ENCODE measurements around the gene QSOX2.

QSOX2 gene

DNA sequence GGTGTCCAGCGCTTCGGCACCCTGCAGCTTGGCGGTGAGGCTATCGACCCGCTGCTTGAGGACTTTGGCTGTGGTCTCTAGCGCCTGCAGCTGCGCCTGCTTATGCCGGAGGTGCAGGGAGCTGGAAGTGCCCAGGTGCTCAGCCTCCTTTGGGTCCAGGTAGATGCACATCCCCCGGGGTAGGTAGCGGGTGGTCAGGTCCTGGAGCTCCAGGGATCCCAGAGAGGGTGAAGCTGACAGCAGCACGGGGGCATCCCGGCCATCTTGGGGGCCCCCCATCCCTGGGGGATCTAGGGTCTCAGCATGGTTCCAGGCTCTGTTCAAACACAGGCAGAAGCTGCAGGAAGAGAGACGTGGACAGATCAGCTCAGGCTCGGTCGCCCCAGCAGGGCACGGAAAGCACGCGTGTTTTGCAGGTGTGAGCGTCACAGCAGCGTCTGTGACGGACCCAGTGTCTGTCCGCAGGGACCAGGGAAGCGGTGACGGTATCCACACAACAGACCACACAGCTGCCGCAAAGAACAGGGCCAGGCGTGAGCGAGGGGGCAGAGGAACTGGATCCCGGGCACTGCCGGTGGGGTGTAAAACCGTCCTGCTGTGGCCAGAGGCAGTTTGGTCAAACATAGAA lies 40.9 kb upstream of the QSOX2 start:
- no peaks in the 10 kb centered on the region for H3K9me3 Mint-ChIP-seq
- H3K4me1 Mint-ChIP-seq (ENCODE audit: low read depth), result peaks cover 4% of the 10 kb centered on the region
- no peak for DNase-seq
- H3K27me3 Mint-ChIP-seq, result peaks cover 8% of the 10 kb centered on the region
- H3K36me3 Mint-ChIP-seq (ENCODE audit: low read depth), result no peaks in the 10 kb centered on the region
- H3K4me3 Mint-ChIP-seq, result no peak overlapping the region
- H3K27ac Mint-ChIP-seq, result no peak overlapping the region

DNA sequence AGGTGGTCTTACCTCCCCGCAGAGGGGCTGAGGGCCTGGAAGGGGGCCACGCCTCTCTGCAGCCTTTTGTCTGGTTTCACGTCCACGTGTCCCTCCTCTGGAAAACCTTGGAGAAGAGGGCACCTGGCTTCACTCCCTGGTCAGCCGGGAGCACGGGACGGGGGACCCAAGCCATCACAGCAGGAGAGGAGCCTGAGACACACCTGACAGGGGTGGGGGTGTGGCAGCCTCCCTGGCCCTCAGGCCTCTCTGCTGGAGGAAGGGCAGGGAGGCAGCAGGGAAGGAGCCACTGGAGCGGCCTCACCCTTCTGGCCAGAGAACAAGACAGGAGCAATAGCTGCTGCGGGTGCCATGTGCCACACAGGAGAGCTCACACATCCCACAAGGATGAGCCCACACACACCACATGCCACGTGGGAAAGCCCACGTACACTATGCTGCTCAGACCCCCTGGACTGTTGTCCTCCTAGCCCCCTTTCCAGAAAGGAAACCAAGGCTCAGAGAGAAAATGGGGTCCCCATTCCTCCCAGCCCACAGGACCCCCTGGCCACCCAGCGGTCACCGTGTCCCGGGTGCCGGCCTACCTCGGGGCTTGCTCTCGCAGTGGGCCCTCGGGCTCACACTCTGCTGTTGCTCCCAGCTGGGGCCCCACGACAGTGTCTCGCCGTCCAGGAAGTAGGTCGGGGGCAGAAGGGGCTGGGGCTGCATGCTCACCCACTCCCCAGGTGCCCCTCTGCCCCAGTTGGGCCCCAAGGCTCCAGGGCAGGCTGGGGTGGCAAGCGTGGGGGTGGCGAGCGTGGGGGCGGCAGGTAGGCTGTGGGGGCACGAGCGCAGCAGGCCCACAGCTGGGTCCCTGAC lies 40.1 kb upstream of the QSOX2 start:
- no peak overlapping the region for H3K27ac Mint-ChIP-seq
- H3K4me3 Mint-ChIP-seq, result no peak overlapping the region
- H3K9me3 Mint-ChIP-seq, result no peaks in the 10 kb centered on the region
- H3K4me1 Mint-ChIP-seq (ENCODE audit: low read depth), result peaks cover 4% of the 10 kb centered on the region
- no peaks in the 10 kb centered on the region for H3K36me3 Mint-ChIP-seq (ENCODE audit: low read depth)
- H3K27me3 Mint-ChIP-seq, result peaks cover 8% of the 10 kb centered on the region
- no peak for DNase-seq

DNA sequence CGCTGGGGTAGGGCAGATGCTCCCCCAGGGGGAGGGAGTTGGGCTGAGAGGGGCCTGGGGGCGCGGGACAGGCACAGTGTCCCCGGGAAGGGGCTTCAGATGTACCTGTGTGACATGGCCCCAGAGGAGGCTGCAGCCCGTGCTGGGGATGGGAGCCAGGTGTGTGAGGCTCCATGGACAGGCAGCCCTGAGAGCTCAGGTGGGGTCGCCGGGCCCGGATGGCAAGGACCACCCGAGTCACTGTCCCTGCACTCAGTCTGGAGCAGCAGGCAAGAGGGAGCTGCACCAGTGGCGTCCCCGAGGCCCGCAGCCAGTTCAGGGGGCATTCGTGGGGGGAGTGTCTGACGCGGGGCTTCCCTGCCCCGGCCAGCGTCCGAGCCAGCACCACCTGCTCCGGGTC lies 39.3 kb upstream of the QSOX2 start:
- H3K27ac Mint-ChIP-seq, result no peak overlapping the region

DNA sequence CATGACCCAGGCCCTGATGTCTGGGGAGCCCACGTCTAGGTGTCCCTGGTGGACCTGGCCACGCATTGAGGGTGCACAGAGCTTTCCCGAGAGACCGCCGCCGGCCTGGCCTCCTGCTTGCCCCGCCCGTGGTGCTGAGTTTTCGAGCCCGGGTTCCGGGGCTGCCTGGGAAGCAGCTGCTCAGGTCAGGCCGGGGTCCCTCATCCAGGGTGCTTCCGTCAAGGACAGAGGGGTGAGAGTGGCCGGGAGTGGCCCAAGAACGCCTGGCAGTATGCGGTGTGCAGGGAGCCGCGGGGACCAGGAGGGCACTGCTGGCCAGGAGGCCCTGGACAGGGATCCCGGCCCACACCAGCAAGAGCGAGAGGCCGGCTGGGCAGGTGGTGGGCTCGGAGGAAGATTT lies 38.7 kb upstream of the QSOX2 start:
- Mint-ChIP-seq H3K27ac (no peak overlapping the region), H3K4me1 (ENCODE audit: low read depth) (peaks cover 4% of the 10 kb centered on the region), H3K27me3 (peaks cover 8% of the 10 kb centered on the region), H3K9me3 (no peaks in the 10 kb centered on the region), H3K4me3 (no peak overlapping the region), H3K36me3 (ENCODE audit: low read depth) (no peaks in the 10 kb centered on the region)
- no peak for DNase-seq

More for the DNA sequence above, 39.3 kb upstream of the QSOX2 start:
- Mint-ChIP-seq H3K4me1 (ENCODE audit: low read depth) (peaks cover 4% of the 10 kb centered on the region), H3K36me3 (ENCODE audit: low read depth) (no peaks in the 10 kb centered on the region), H3K9me3 (no peaks in the 10 kb centered on the region), H3K27me3 (peaks cover 8% of the 10 kb centered on the region), H3K4me3 (no peak overlapping the region)
- DNase-seq, result no peak

DNA sequence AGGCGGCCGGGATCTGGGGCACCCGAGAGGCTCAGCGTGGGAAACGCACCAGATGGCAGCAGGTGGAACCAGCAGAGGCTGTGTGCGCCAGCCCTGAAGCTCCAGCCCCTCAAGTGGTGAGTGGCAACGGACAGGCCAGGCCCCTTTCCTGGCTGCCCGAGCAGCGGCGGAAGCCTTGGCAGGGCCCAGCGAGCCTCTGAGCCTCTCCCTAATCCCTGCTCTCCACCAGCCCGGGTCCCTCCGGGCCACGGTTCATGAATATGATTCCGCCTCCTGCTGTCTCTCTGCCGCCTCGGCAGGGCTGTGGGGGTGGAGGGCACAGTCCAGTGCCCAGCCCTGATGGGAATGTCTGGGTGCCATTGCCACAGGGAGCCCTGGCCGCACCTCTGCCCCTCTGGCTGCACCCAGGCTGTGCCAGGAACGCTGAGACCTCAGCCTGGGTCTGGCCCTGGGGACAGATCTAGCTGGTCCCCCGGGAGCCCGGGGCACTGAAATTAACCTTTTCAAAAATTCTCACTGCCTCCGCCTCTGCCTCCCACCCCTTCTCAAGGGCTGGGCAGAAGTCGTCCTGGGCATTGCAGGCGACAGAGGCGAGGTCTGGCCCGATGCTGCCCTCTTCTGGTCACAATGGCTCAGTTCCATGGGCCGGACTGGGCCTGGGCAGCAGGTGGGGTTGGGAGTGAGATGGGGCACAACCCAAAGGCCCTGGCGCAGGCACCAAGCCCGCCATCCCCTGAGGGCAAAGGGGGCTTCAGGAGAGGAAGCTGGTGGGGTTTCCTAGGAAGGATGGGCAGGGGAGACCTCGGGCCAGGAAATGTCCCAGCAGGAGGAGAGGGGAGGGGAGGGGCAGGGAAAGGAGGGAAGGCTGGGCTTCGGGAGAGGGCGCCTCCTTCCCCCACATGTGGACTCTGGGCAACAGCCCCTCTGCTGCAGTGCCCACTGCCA lies 38.0 kb upstream of the QSOX2 start:
- Mint-ChIP-seq H3K4me1 (ENCODE audit: low read depth) (peaks cover 4% of the 10 kb centered on the region), H3K27ac (no peak overlapping the region), H3K27me3 (peaks cover 8% of the 10 kb centered on the region), H3K4me3 (no peak overlapping the region), H3K36me3 (ENCODE audit: low read depth) (no peaks in the 10 kb centered on the region), H3K9me3 (no peaks in the 10 kb centered on the region)
- peak; percentile 84 for DNase-seq

DNA sequence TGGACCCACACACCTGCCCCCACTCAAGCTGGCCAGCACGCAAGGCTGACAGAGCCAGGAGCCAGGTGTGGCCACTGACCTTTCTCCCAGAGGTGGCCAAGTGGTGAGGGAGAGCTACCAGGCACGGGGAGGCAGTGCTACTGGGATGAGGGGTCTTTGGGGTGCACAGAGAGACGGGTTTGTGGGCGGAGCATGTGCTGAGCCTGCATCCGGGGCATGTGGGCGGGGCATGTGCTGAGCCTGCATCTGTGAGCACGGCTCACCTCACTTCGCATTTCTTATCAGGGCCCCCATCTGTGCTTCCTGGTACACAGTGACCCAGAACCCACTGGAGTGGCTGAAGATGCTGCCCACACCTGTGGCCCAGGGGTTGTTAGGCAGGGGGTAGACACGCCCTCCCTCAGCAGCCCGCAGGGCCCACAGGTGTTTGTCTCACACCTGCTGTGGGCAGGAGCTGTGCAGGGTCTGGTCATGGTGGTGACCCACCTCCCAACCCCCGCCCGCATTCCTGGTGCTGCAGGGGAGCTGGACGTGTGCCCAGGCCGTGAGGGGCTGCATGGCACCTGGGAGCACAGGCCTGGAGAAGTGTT lies 36.8 kb upstream of the QSOX2 start:
- no peak overlapping the region for H3K27ac Mint-ChIP-seq
- H3K27me3 Mint-ChIP-seq, result peaks cover 8% of the 10 kb centered on the region
- H3K4me3 Mint-ChIP-seq, result no peak overlapping the region
- no peak for DNase-seq
- peaks cover 4% of the 10 kb centered on the region for H3K4me1 Mint-ChIP-seq (ENCODE audit: low read depth)
- H3K9me3 Mint-ChIP-seq, result no peaks in the 10 kb centered on the region
- H3K36me3 Mint-ChIP-seq (ENCODE audit: low read depth), result no peaks in the 10 kb centered on the region

DNA sequence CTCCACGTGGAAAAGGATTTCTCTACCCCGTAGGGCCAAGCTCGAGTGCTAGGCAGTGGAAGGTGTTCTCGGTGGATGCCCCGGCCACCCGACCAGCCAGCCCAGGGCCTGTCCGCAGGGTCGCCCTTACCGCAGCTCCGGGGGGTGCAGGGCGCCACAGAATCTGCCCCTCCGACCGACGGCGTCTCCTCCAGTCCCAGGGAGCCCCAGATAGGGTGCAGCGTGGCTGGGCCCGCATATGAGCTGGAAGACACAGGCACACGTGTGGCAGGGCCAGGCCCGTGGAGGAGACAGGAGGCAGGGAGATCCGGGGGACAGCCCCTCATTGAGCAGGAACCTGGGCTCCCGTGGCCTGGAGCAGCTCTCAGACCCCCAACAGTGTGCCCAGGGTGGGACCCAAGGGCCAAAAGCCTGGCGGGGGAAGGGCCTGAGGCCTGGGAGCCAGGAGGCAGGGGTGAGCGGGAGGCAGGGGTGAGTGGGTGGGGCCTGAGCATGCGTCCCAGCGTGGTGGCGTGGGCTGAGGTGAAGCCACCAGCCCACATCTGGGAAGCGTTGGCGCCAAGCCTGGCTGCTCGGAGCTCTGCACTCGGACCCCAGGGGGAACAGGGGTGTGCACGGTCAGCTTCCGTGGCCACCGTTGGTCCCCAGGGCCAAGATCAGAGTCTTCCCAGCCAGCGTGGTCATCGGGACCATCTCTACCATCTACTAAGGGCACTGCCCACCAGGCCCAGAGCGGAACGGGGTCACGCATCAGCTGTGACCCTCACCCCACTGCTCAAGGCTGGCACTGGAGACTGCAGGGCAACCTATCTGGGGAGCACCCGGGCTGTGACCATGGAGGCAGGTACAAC lies 36.0 kb upstream of the QSOX2 start:
- Mint-ChIP-seq H3K36me3 (ENCODE audit: low read depth) (no peaks in the 10 kb centered on the region), H3K27me3 (peaks cover 8% of the 10 kb centered on the region), H3K27ac (no peak overlapping the region), H3K4me1 (ENCODE audit: low read depth) (peaks cover 4% of the 10 kb centered on the region), H3K4me3 (no peak overlapping the region), H3K9me3 (no peaks in the 10 kb centered on the region)
- no peak for DNase-seq

DNA sequence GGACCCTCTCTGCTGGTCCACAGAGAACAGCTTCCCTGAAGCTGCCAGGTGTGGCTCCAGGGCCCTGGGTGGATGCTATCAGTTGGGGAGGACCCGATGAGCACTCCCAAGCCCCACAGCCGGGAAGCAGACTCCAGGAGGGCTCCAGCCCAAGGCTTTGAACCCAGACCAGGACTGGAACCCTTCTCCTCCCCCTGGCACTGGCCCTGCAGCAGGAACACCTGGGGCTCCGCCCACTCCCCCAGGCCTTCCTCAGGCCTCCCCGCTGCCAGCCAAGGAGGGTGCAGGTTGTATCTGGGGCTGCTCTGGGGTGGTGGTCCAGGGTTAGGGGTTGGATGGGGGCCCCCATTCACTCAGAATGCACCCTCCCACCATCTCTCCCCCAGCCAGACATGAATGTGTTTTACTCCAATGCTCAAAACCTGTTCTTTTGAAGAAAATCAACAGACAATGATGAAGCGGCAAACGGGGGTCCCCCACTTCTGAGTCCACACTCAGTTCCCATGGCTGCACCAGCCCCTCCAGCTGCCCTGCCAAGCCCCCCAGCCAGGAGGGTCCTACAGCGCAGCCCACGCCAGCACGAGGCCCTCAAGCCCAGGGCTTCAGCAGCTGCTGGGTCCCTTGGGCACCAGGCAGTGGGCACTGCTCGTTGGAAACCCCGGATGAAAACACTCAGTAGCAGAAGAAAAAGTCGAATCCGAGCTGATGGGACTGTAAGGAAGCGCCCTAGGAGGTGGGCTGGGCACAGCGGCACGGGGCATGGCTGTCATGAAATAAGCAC lies 35.1 kb upstream of the QSOX2 start:
- Mint-ChIP-seq H3K27ac (no peak overlapping the region), H3K27me3 (peaks cover 6% of the 10 kb centered on the region), H3K36me3 (ENCODE audit: low read depth) (no peaks in the 10 kb centered on the region), H3K4me3 (no peak overlapping the region), H3K9me3 (no peaks in the 10 kb centered on the region), H3K4me1 (ENCODE audit: low read depth) (peaks cover 4% of the 10 kb centered on the region)
- DNase-seq, result no peak

DNA sequence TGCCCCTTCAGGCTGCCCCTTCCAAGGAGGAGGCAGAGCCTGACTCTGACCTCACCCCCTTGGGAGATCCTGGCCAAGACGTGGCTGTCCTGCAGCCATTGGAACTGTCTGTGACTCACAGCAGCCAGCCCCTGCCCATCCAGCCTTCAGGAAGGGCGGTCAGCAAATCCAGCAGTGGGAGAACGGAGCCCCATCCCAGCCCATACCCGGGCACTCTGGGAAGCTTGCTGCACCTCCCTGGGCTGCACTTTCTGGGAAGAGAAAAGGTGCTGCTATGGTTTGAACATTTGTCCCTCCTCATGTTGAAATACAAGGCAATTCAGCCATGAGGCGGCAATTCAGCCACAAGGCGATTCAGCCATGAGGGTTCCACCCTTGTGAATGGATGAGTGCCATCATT lies 33.9 kb upstream of the QSOX2 start:
- no peaks in the 10 kb centered on the region for H3K9me3 Mint-ChIP-seq
- no peak overlapping the region for H3K27ac Mint-ChIP-seq
- H3K4me1 Mint-ChIP-seq (ENCODE audit: low read depth), result peaks cover 4% of the 10 kb centered on the region
- no peak for DNase-seq
- peaks cover 10% of the 10 kb centered on the region for H3K27me3 Mint-ChIP-seq
- no peaks in the 10 kb centered on the region for H3K36me3 Mint-ChIP-seq (ENCODE audit: low read depth)
- H3K4me3 Mint-ChIP-seq, result no peak overlapping the region

DNA sequence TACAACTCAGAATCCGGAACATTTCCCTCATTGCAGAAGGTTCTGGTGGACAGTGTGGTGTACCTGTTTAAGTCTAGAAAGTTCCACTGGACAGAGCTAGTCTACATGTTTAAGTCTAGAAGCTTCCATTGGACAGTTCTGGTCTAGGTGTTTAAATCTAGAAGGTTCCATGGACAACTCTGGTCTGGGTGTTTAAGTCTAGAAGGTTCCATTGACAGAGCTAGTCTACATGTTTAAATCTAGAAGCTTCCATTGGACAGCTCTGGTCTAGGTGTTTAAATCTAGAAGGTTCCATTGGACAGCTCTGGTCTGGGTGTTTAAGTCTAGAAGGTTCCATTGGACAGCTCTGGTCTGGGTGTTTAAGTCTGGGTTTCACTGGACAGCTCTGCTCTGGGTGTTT lies 33.3 kb upstream of the QSOX2 start:
- no peak for DNase-seq
- Mint-ChIP-seq H3K9me3 (no peaks in the 10 kb centered on the region), H3K27ac (no peak overlapping the region), H3K4me3 (no peak overlapping the region), H3K27me3 (peaks cover 10% of the 10 kb centered on the region), H3K36me3 (ENCODE audit: low read depth) (no peaks in the 10 kb centered on the region), H3K4me1 (ENCODE audit: low read depth) (peaks cover 4% of the 10 kb centered on the region)

DNA sequence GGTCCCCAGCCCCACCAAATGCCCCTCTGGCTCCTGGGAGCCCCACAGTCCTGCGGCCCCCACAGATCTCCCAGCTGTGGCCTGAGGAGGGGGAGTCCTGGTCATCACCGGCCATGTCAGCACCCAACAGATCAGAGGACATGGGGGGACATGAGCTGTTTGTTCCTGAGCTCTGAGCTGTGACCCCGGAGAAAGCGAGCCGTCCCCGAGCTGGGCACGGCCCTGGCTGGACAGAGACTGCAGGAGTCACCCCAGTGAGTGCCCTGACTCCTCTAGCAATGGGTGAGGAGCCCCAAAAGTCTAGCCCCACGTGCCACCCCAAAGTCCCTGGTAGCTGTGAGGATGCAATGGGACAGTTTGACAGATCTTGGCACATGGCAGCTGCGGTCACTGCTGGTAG lies 32.6 kb upstream of the QSOX2 start:
- Mint-ChIP-seq H3K27ac (no peak overlapping the region), H3K4me3 (no peak overlapping the region), H3K36me3 (ENCODE audit: low read depth) (no peaks in the 10 kb centered on the region), H3K4me1 (ENCODE audit: low read depth) (no peaks in the 10 kb centered on the region), H3K27me3 (peaks cover 4% of the 10 kb centered on the region), H3K9me3 (no peaks in the 10 kb centered on the region)
- no peak for DNase-seq

DNA sequence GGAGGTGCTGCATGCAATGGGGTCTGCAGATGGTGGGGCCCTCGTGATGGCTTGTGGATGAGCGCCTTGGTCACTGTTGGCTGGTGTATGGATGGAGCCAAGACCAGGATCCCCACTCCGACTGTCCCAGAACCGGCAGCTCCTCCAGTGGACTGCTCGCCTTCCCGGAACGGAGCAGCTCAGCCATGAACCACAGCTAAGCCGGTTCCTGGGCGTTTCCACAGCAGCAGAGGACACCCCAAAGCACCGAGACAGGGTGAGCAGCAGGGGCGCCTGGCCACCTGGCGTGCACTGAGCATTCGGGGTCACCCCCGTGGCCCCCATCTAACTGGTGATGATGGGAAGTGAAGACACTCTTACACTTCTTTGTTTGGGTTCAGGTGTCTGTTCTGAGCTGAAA lies 32.1 kb upstream of the QSOX2 start:
- H3K27me3 Mint-ChIP-seq, result peaks cover 4% of the 10 kb centered on the region
- no peak for DNase-seq
- H3K4me3 Mint-ChIP-seq, result no peak overlapping the region
- H3K36me3 Mint-ChIP-seq (ENCODE audit: low read depth), result no peaks in the 10 kb centered on the region
- H3K4me1 Mint-ChIP-seq (ENCODE audit: low read depth), result no peaks in the 10 kb centered on the region
- H3K9me3 Mint-ChIP-seq, result no peaks in the 10 kb centered on the region
- H3K27ac Mint-ChIP-seq, result no peak overlapping the region

DNA sequence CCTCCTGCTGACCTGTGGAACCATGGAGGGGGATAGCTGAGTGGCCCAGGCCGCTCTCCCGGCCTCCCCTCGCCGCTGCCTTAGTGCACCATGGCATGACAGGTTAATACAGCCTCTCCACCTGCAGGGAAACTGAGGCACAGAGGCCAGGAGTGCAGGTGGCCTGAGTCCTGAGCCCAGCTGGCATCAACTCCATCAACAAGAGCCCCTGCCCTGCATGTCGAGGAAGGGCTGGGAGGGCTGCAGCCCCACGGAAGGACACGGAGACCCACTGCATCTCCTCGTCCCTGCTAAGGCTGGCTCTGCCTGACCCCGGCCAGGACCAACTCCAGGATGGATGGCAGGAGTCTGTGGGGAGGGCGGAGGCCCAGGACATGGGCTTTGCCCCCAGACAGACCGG lies 31.1 kb upstream of the QSOX2 start:
- H3K9me3 Mint-ChIP-seq, result no peaks in the 10 kb centered on the region
- no peaks in the 10 kb centered on the region for H3K36me3 Mint-ChIP-seq (ENCODE audit: low read depth)
- peaks cover 4% of the 10 kb centered on the region for H3K27me3 Mint-ChIP-seq
- no peak overlapping the region for H3K27ac Mint-ChIP-seq
- no peak for DNase-seq
- no peaks in the 10 kb centered on the region for H3K4me1 Mint-ChIP-seq (ENCODE audit: low read depth)
- H3K4me3 Mint-ChIP-seq, result no peak overlapping the region
